Skeletal muscle satellite cell (primary cell): Measurements from ENCODE around the gene HPSE2.

Experiments
- H3K27me3 ChIP-seq: 2 replicates; pipeline ENCODE4 v1.7.0; 2013; ENCODE audit warnings: low read length; ENCODE audit not compliant: control insufficient read depth, insufficient read depth
- H3K36me3 ChIP-seq: 2 replicates; pipeline ENCODE4 v1.7.0; 2013; ENCODE audit warnings: mild to moderate bottlenecking, control low read depth, low read length; ENCODE audit not compliant: insufficient read depth
- H3K4me1 ChIP-seq: 2 replicates; pipeline ENCODE4 v1.7.0; 2013; ENCODE audit warnings: low read length; ENCODE audit not compliant: control insufficient read depth, insufficient read depth
- H3K4me2 ChIP-seq: 2 replicates; pipeline ENCODE4 v1.7.0; 2013; ENCODE audit warnings: mild to moderate bottlenecking, low read length
- H3K4me3 ChIP-seq: 2 replicates; pipeline ENCODE4 v1.7.0; 2013; ENCODE audit warnings: low read length
- H3K9ac ChIP-seq: 2 replicates; pipeline ENCODE4 v1.7.0; 2013; ENCODE audit warnings: mild to moderate bottlenecking, low read depth, low read length, moderate library complexity
- H3K9me3 ChIP-seq: replicated peaks from 2 replicates; pipeline ENCODE4 v1.7.0; 2013; ENCODE audit warnings: mild to moderate bottlenecking, control low read depth, low read length

Gene HPSE2

GRCh38 chr10:98449287-98449686, 786.4 kb downstream of the HPSE2 start:
- Histone ChIP-seq H3K4me2 (no peak overlapping the region), H3K4me3 (no peak overlapping the region), H3K4me1 (peaks cover 12% of the 10 kb centered on the region), H3K9ac (no peak overlapping the region), H3K27me3 (peaks cover 10% of the 10 kb centered on the region), H3K9me3 (no peaks in the 10 kb centered on the region), H3K36me3 (peaks cover 8% of the 10 kb centered on the region)

GRCh38 chr10:98446661-98447221, 788.9 kb downstream of the HPSE2 start, which contains the start of gene HPS1:
TSS of gene HPS1 (minus strand) at chr10:98446935. CDS start at chr10:98443240, 3,695 bp downstream.
- no peaks in the 10 kb centered on the region for H3K9me3 ChIP-seq
- H3K4me2 ChIP-seq = peak within 1 kb of the TSS; percentile 98
- H3K9ac ChIP-seq = peak within 1 kb of the TSS; percentile 95
- H3K36me3 ChIP-seq = peaks cover 30% of the 10 kb centered on the region
- peak within 1 kb of the TSS; percentile 97 for H3K4me3 ChIP-seq
- H3K4me1 ChIP-seq = peaks cover 12% of the 10 kb centered on the region
- no peaks in the 10 kb centered on the region for H3K27me3 ChIP-seq

GRCh38 chr10:98446151-98446660, 789.4 kb downstream of the HPSE2 start:
- Histone ChIP-seq H3K27me3 (no peaks in the 10 kb centered on the region), H3K4me1 (peaks cover 12% of the 10 kb centered on the region), H3K4me3 (peak overlapping the region; percentile 97), H3K9me3 (no peaks in the 10 kb centered on the region), H3K36me3 (peaks cover 32% of the 10 kb centered on the region), H3K4me2 (peak overlapping the region; percentile 98), H3K9ac (peak overlapping the region; percentile 95)

- peak overlapping the region; percentile 95 for H3K9ac ChIP-seq
- H3K4me2 ChIP-seq = peak overlapping the region; percentile 98
- no peaks in the 10 kb centered on the region for H3K9me3 ChIP-seq
- H3K36me3 ChIP-seq = peaks cover 36% of the 10 kb centered on the region
- peak overlapping the region; percentile 97 for H3K4me3 ChIP-seq
- H3K27me3 ChIP-seq = no peaks in the 10 kb centered on the region
- peaks cover 12% of the 10 kb centered on the region for H3K4me1 ChIP-seq
Observed at GRCh38 chr10:98445200-98445812, 790.3 kb downstream of the HPSE2 start.

GRCh38 chr10:98444314-98445006, 791.2 kb downstream of the HPSE2 start:
- Histone ChIP-seq H3K4me3 (no peak overlapping the region), H3K9ac (no peak overlapping the region), H3K9me3 (no peaks in the 10 kb centered on the region), H3K4me2 (no peak overlapping the region), H3K36me3 (peaks cover 40% of the 10 kb centered on the region), H3K4me1 (peaks cover 12% of the 10 kb centered on the region), H3K27me3 (no peaks in the 10 kb centered on the region)

- H3K4me2 ChIP-seq = no peak overlapping the region
- no peaks in the 10 kb centered on the region for H3K4me1 ChIP-seq
- no peak overlapping the region for H3K9ac ChIP-seq
- no peaks in the 10 kb centered on the region for H3K9me3 ChIP-seq
- H3K36me3 ChIP-seq = peaks cover 67% of the 10 kb centered on the region
- H3K27me3 ChIP-seq = no peaks in the 10 kb centered on the region
- no peak overlapping the region for H3K4me3 ChIP-seq
Observed at GRCh38 chr10:98438715-98439114, 796.9 kb downstream of the HPSE2 start.

- peaks cover 67% of the 10 kb centered on the region for H3K36me3 ChIP-seq
Observed at GRCh38 chr10:98436704-98437103, 798.9 kb downstream of the HPSE2 start.

GRCh38 chr10:98435178-98435577, 800.5 kb downstream of the HPSE2 start:
- no peak overlapping the region for H3K9ac ChIP-seq
- no peaks in the 10 kb centered on the region for H3K27me3 ChIP-seq
- no peaks in the 10 kb centered on the region for H3K4me1 ChIP-seq
- H3K4me2 ChIP-seq = no peak overlapping the region
- no peak overlapping the region for H3K4me3 ChIP-seq
- H3K36me3 ChIP-seq = peaks cover 76% of the 10 kb centered on the region
- H3K9me3 ChIP-seq = no peaks in the 10 kb centered on the region

More at GRCh38 chr10:98436704-98437103, 798.9 kb downstream of the HPSE2 start:
- H3K4me3 ChIP-seq = no peak overlapping the region
- H3K27me3 ChIP-seq = no peaks in the 10 kb centered on the region
- H3K4me1 ChIP-seq = no peaks in the 10 kb centered on the region
- H3K9ac ChIP-seq = no peak overlapping the region
- no peaks in the 10 kb centered on the region for H3K9me3 ChIP-seq
- no peak overlapping the region for H3K4me2 ChIP-seq

- Histone ChIP-seq H3K4me1 (no peaks in the 10 kb centered on the region), H3K36me3 (peaks cover 78% of the 10 kb centered on the region), H3K4me2 (no peak overlapping the region), H3K9me3 (no peaks in the 10 kb centered on the region), H3K9ac (no peak overlapping the region), H3K27me3 (no peaks in the 10 kb centered on the region), H3K4me3 (no peak overlapping the region)
Observed at GRCh38 chr10:98433881-98434732, 801.5 kb downstream of the HPSE2 start.

GRCh38 chr10:98433371-98433770, 802.3 kb downstream of the HPSE2 start:
- H3K27me3 ChIP-seq = no peaks in the 10 kb centered on the region
- no peaks in the 10 kb centered on the region for H3K9me3 ChIP-seq
- H3K4me2 ChIP-seq = no peak overlapping the region
- peaks cover 78% of the 10 kb centered on the region for H3K36me3 ChIP-seq
- no peaks in the 10 kb centered on the region for H3K4me1 ChIP-seq
- H3K4me3 ChIP-seq = no peak overlapping the region
- no peak overlapping the region for H3K9ac ChIP-seq

GRCh38 chr10:98432330-98432729, 803.3 kb downstream of the HPSE2 start:
- no peaks in the 10 kb centered on the region for H3K9me3 ChIP-seq
- no peaks in the 10 kb centered on the region for H3K27me3 ChIP-seq
- no peak overlapping the region for H3K9ac ChIP-seq
- peaks cover 77% of the 10 kb centered on the region for H3K36me3 ChIP-seq
- no peak overlapping the region for H3K4me3 ChIP-seq
- no peaks in the 10 kb centered on the region for H3K4me1 ChIP-seq
- no peak overlapping the region for H3K4me2 ChIP-seq
